H1 (cell line): ENCODE measurements around the gene GAS7. TPM values are rescaled to one million over a fixed set of nuclear protein-coding genes. Genes with fewer than 3 reads are reported as not detected.

ENCODE experiments used
- ASH2L ChIP-seq: fragments of 200-600, 300-600 bp; sonication (generic); IDR thresholded peaks from one replicate; pipeline ENCODE4 v1.7.1; 2017; ENCODE audit warnings: low read length
- CBX5 ChIP-seq: fragments of 300-800, 300-1000 bp; sonication (generic); IDR thresholded peaks from 2 replicates; pipeline ENCODE4 v1.7.1; 2016; ENCODE audit warnings: antibody characterized with exemption, low read length, low read depth
- KDM5A ChIP-seq: fragments of 200-600 bp; IDR thresholded peaks from 2 replicates; pipeline ENCODE4 v1.7.1; 2012; ENCODE audit warnings: mild to moderate bottlenecking, low read length, inconsistent platforms, mixed read lengths
- POLR2AphosphoS5 ChIP-seq: IDR thresholded peaks from 2 replicates; pipeline ENCODE4 v1.6.1; 2011; ENCODE audit warnings: low read depth, low read length
- SIX5 ChIP-seq: IDR thresholded peaks from 2 replicates; pipeline ENCODE4 v1.6.1; 2011; ENCODE audit warnings: mild to moderate bottlenecking, low read depth, low read length
- SP1 ChIP-seq: IDR thresholded peaks from 2 replicates; pipeline ENCODE4 v1.6.1; 2011; ENCODE audit warnings: low read depth, low read length
- SRF ChIP-seq: IDR thresholded peaks from 2 replicates; pipeline ENCODE4 v1.6.1; 2011; ENCODE audit warnings: mild to moderate bottlenecking, low read depth, low read length, moderate library complexity
- TEAD4 ChIP-seq: IDR thresholded peaks from 2 replicates; pipeline ENCODE4 v1.6.1; 2012; ENCODE audit warnings: low read depth, low read length, inconsistent platforms, mixed read lengths
- USF2 ChIP-seq: IDR thresholded peaks from 2 replicates; pipeline ENCODE4 v1.6.1; 2011; ENCODE audit warnings: low read length, improper control_type of control experiment
- polyA plus RNA-seq, 7 experiments: library from polyadenylated mRNA; depleted of rRNA in 3 of 7; stranded (reverse) in 5 of 7; unstranded in 2 of 7; fragments of >200 nt in 5 of 7; fragments of 200-250 nt in 2 of 7; gene quantifications; 1 replicate in 5 of 7; 2 replicates in 1 of 7; 4 replicates in 1 of 7; pipeline versions ENCODE4 v1.2.1 to v1.2.3, GENCODE V29; 2011 to 2013; ENCODE audit warnings: missing spikeins in 2 of 7, mixed read lengths in 2 of 7
- total RNA-seq: library from RNA; stranded (reverse); fragmentation: NEBNext Ultra II Directional; extraction: Animal tissue kit (Norgen Biotek cat#: 25700); gene quantifications from 2 replicates; pipeline ENCODE4 v1.2.1, GENCODE V29; 2021

Gene GAS7
- total and polyA plus RNA-seq, 2 of the 8 experiments (the other 6 are each of a cell fraction or from before 2014, with no cell fraction given) = 5.0 to 14.5 TPM

- TF ChIP-seq ASH2L (no peak), SIX5 (no peak), CBX5 (no peak), TEAD4 (no peak), SP1 (no peak), SRF (no peak), USF2 (no peak), POLR2AphosphoS5 (no peak), KDM5A (no peak)
These were observed 296.3 kb downstream of the GAS7 start (continued) for GRCh38 chr17:9902120-9902519.
